Heart left ventricle (tissue), 13 donors: ENCODE data around the gene DNAH3.

Experiments
- CTCF ChIP-seq, 12 donors: fragments of 200-600 bp; sonication (generic) in 4 of 12; IDR thresholded peaks; one replicate each; pipeline versions ENCODE4 v1.5.0 to v1.8.0; 2018 to 2022; ENCODE audit warnings: antibody characterized with exemption in 12 of 12, mild to moderate bottlenecking in 5 of 12
- POLR2A ChIP-seq, 2 donors: fragments of 450-650 bp; IDR thresholded peaks; one replicate each; pipeline ENCODE4 v1.6.1; 2017; ENCODE audit warnings: antibody characterized with exemption in 2 of 2, mild to moderate bottlenecking in 2 of 2, moderate library complexity in 2 of 2
- donor health status: ischemic (EF 13 %, LVEDD 7.1; RV severe dilation, severe dysfunction).
- donor health status: DM: no; HTN: yes; CAD: no.
- donor health status: DM: no; HTN: no; CAD: no.
- donor health status: ischemic (EF 25% LVEDD 6.9; RV normal size, moderate dysfunction).
- donor health status: ischemic (EF 25% LVEDD 5.7; RV mildly dilated, moderate dysfunction).
- donor health status: ischemic (EF 35%, LVEDD 5.7; RV mildly dilated, moderate dysfunction).
- donor health status: nonischemic (EF 11% LVEDD 7.7; RV severe dilation, severe dysfunction).
- donor health status: DM: yes; HTN: yes; CAD: no.
- donor health status: PGD.
- donor health status: ischemic (EF 29% LVEDD 5.4; RV normal size, mild dysfunction).
- donor health status: nonischemic (EF 23%, LVEDD 6.1; RV moderate dilation, normal function).

- no peak for TF ChIP-seq CTCF (IDR thresholded peaks at IDR 0.05)
- no peak for TF ChIP-seq POLR2A (IDR thresholded peaks at IDR 0.05)
These were observed 211.0 kb downstream of the DNAH3 start for GRCh38 chr16:20939611-20940010.
